Spleen (tissue), 11 donors: Measurements from ENCODE around the gene EVA1C. TPM values are rescaled to one million over a fixed set of nuclear protein-coding genes. Genes with fewer than 3 reads are reported as not detected.

Experiments
- DNase-seq: peaks from one replicate; pipeline ENCODE4 v3.0.0-alpha.2; 2020
- H3K27ac ChIP-seq, 8 donors: fragments of 200-600 bp; sonication (generic) in 7 of 8; 1 replicate in 4 of 8; 2 replicates in 4 of 8; pipeline versions ENCODE4 v1.5.0 to v1.8.0; 2016 to 2021; ENCODE audit warnings: inconsistent platforms in 4 of 8, mild to moderate bottlenecking in 4 of 8, moderate library complexity in 1 of 8
- H3K27me3 ChIP-seq, 7 donors: fragments of 200-600 bp; sonication (generic) in 6 of 7; replicated peaks in 1 of 7; 1 replicate in 4 of 7; 2 replicates in 3 of 7; pipeline versions ENCODE4 v1.5.0 to v1.8.0; 2016 to 2021; ENCODE audit warnings: inconsistent platforms in 3 of 7, mild to moderate bottlenecking in 1 of 7
- H3K36me3 ChIP-seq, 6 donors: fragments of 200-600 bp; sonication (generic) in 5 of 6; 1 replicate in 4 of 6; 2 replicates in 2 of 6; pipeline versions ENCODE4 v1.5.0 to v1.8.0; 2016 to 2021; ENCODE audit warnings: inconsistent platforms in 2 of 6
- H3K4me1 ChIP-seq, 6 donors: fragments of 200-600 bp; sonication (generic) in 5 of 6; 1 replicate in 3 of 6; 2 replicates in 3 of 6; pipeline versions ENCODE4 v1.5.0 to v1.8.0; 2016 to 2021; ENCODE audit warnings: inconsistent platforms in 3 of 6
- H3K4me3 ChIP-seq, 8 donors: fragments of 200-600 bp; sonication (generic) in 7 of 8; 1 replicate in 4 of 8; 2 replicates in 4 of 8; pipeline versions ENCODE4 v1.5.0 to v1.8.0; 2016 to 2021; ENCODE audit warnings: inconsistent platforms in 4 of 8, mild to moderate bottlenecking in 4 of 8, moderate library complexity in 2 of 8
- H3K9me3 ChIP-seq, 8 donors: fragments of 200-600 bp; sonication (generic) in 7 of 8; 1 replicate in 4 of 8; 2 replicates in 4 of 8; pipeline versions ENCODE4 v1.5.0 to v1.8.0; 2016 to 2021; ENCODE audit warnings: inconsistent platforms in 4 of 8
- POLR2A ChIP-seq, 3 donors: fragments of 450-650 bp; IDR thresholded peaks; one replicate each; pipeline ENCODE4 v1.5.1; 2017; ENCODE audit warnings: antibody characterized with exemption in 3 of 3, mild to moderate bottlenecking in 1 of 3
- POLR2AphosphoS5 ChIP-seq, 3 donors: sonication (generic); formaldehyde crosslinking; IDR thresholded peaks; one replicate each; pipeline ENCODE4 v1.5.1; 2017; ENCODE audit warnings: antibody characterized with exemption in 3 of 3
- WGBS, 5 donors: extraction: QIAGEN DNeasy Blood & Tissue Kit in 3 of 5; methylation state at CpG; one replicate each; pipeline versions ENCODE4 v1.1.5 to v1.1.7; 2013 to 2018; 5-methylcytosine and 5-hydroxymethylcytosine counted together
- intact Hi-C: fragments of 100-400 bp; cut with DNase I; formaldehyde crosslinking; loops from one replicate; pipeline ENCODE4 v1.15.0; 2023; ENCODE audit warnings: low total_unique reads
- polyA plus RNA-seq, 3 donors: library from polyadenylated mRNA; stranded (reverse); fragments of 200-250 nt; gene quantifications; one replicate each; pipeline ENCODE4 v1.2.1, GENCODE V29; 2013
- total RNA-seq, 7 donors: library from RNA; depleted of rRNA in 3 of 7; stranded (reverse); fragments of >200 nt in 3 of 7; fragmentation: NEBNext Ultra II Directional in 4 of 7; extraction: Animal tissue kit (Norgen Biotek cat#: 25700) in 4 of 7; gene quantifications; one replicate each; pipeline versions ENCODE4 v1.1.0 to v1.2.1, GENCODE V29; 2016 to 2021
- TF ChIP-seq, protein P1 (sequence below), 11 experiments: fragments of 200-600 bp in 7 of 11; fragments of 450-650 bp in 4 of 11; sonication (generic) in 4 of 11; IDR thresholded peaks in 8 of 11; conservative IDR thresholded peaks in 3 of 11; 1 replicate in 7 of 11; 2 replicates in 4 of 11; pipeline versions ENCODE4 v1.4.0 to v1.8.0; 2016 to 2021; ENCODE audit warnings: antibody characterized with exemption in 11 of 11, inconsistent platforms in 4 of 11, mild to moderate bottlenecking in 1 of 11
- donor health status: healthy with polysubstance abuse.
- donor health status: DM: no; HTN: no; CAD: no; lungs with moderate emphysema.
- donor health status: DM: no; HTN: no; CAD: no.
- donor health status: Bipolar disorder and iron deficiency.
- donor health status: healthy.
- donor health status: DM: no; HTN: no; CAD: no.
- donor health status: DM: yes; HTN: yes; CAD: no.

EVA1C gene
- total and polyA plus RNA-seq, 10 donors = 11.9 to 39.4 (median 25.4) TPM

DNA sequence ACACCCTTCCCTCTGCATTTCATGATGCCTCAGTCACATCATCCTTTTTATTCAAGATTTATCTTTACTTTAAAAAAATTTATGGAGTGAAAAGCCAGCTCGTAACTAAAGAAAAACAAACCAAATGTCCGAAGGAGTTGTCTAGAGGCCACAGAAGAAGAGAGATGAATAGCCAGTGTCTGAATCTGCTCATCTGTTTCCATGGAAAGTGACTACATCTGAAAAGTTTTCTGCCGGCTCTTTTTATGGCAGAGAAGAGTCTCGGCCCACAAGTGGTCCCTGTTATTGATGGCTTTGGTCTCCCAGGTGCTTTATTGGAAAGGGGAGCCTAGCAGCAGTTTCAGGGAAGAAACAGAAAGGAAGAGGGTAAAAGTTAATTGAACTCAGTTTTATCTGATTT is 5.6 kb downstream of the EVA1C start:
- intact Hi-C loops = no loop called here
- TF ChIP-seq, protein P1, sequence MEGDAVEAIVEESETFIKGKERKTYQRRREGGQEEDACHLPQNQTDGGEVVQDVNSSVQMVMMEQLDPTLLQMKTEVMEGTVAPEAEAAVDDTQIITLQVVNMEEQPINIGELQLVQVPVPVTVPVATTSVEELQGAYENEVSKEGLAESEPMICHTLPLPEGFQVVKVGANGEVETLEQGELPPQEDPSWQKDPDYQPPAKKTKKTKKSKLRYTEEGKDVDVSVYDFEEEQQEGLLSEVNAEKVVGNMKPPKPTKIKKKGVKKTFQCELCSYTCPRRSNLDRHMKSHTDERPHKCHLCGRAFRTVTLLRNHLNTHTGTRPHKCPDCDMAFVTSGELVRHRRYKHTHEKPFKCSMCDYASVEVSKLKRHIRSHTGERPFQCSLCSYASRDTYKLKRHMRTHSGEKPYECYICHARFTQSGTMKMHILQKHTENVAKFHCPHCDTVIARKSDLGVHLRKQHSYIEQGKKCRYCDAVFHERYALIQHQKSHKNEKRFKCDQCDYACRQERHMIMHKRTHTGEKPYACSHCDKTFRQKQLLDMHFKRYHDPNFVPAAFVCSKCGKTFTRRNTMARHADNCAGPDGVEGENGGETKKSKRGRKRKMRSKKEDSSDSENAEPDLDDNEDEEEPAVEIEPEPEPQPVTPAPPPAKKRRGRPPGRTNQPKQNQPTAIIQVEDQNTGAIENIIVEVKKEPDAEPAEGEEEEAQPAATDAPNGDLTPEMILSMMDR (IDR thresholded peaks at IDR 0.05 in 8 of 11, conservative IDR thresholded peaks at IDR 0.05 in 3 of 11) = no peak
- no peak for TF ChIP-seq POLR2AphosphoS5 (IDR thresholded peaks at IDR 0.05)
- TF ChIP-seq POLR2A (IDR thresholded peaks at IDR 0.05) = no peak
- 78 to 93% (median 85%) methylated on average over 4 of the region's 4 CpGs for WGBS, 5 donors

DNA sequence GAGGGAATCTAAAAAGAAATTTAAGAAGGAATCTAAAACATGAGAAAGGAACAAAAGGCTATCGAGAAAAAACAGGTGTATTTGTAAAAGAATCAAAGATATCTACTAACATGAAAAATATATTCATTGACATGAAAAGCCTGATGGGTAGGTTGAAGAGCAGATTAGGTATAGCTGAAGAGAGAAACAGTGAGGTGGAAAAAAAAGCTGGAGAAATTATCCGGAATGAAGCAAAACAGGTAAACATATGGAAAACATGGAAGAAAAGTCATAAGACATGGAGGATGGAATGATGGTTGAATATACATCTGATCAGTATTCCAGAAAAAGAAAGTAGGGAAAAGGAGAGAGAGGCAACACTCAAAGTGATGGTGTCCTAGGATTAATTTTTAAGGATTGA is 9.6 kb downstream of the EVA1C start:
- TF ChIP-seq, protein P1 (IDR thresholded peaks at IDR 0.05 in 8 of 11, conservative IDR thresholded peaks at IDR 0.05 in 3 of 11) = no peak
- no peak for TF ChIP-seq POLR2AphosphoS5 (IDR thresholded peaks at IDR 0.05)
- no peak for TF ChIP-seq POLR2A (IDR thresholded peaks at IDR 0.05)
- peaks cover 0 to 15% (median 10%) of the 10 kb centered on the region in 8 donors for H3K9me3 ChIP-seq
- DNase-seq = no peak
- no peak overlapping the region for H3K4me3 ChIP-seq
- intact Hi-C loops = no loop called here
- peaks cover 0 to 12% (median 0%) of the 10 kb centered on the region in 6 donors for H3K4me1 ChIP-seq
- no peaks in the 10 kb centered on the region for H3K27me3 ChIP-seq
- H3K27ac ChIP-seq = no peak overlapping the region
- WGBS, 5 donors = 92 to 100% (median 96%) methylated on average over 2 of the region's 2 CpGs
- H3K36me3 ChIP-seq = peaks cover 0 to 5% (median 0%) of the 10 kb centered on the region in 6 donors

More for the DNA sequence above, 5.6 kb downstream of the EVA1C start:
- DNase-seq = no peak
- H3K36me3 ChIP-seq = peaks cover 0 to 5% (median 0%) of the 10 kb centered on the region in 6 donors
- H3K9me3 ChIP-seq = peaks cover 0 to 15% (median 10%) of the 10 kb centered on the region in 8 donors
- peaks cover 0 to 6% (median 0%) of the 10 kb centered on the region in 7 donors for H3K27me3 ChIP-seq
- H3K4me1 ChIP-seq = peaks cover 7 to 42% (median 22%) of the 10 kb centered on the region in 6 donors
- H3K27ac ChIP-seq = no peak overlapping the region
- H3K4me3 ChIP-seq = no peak overlapping the region

DNA sequence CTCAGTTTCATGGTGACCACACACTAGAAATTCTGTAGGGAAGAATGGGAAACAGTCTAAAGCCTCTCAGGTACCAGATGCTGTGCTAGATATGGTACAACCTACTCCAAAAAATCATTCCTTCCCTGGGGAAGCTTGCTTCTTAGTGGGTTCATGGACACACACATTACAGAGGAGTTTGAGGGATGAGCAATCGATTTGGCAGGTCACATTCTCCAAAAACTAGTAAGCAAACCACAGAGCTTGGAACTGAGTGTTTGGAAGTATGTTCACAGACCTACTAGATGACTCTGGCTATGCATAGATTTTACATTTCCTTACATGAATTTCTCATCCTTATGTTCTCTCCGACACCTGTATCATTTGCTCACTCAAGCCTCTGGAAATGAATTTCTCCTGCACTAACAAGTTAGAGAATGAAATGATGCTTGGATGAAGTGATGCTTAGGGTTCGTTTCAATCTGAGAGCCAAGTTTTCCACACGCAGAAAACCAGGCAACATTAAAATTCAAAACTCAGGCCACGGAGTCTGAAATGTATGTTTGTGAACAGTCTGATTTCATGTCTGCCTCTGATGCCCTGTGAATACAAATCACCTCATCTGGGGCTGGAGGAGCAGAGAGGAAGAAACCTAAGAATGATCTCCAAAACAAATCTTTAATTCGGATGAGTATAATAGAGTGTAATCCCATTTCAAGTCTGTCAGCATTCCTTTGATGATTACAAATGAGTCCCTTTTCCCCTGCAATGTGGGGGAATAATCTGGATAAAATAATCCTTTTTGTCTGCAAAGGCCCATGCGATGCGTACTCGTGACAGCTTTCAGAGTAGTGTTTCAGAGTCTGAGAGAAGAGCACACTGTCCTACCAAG is 11.0 kb downstream of the EVA1C start:
- intact Hi-C loops = no loop called here
- WGBS, 5 donors = 84 to 93% (median 87%) methylated on average over 9 of the region's 9 CpGs

More for the DNA sequence above, 11.0 kb downstream of the EVA1C start:
- no peaks in the 10 kb centered on the region for H3K27me3 ChIP-seq
- TF ChIP-seq POLR2A (IDR thresholded peaks at IDR 0.05) (no peak), POLR2AphosphoS5 (IDR thresholded peaks at IDR 0.05) (no peak)
- TF ChIP-seq, protein P1 (IDR thresholded peaks at IDR 0.05 in 8 of 11, conservative IDR thresholded peaks at IDR 0.05 in 3 of 11) = no peak
- peaks cover 0 to 1% (median 0%) of the 10 kb centered on the region in 6 donors for H3K36me3 ChIP-seq
- H3K4me1 ChIP-seq = peaks cover 0 to 17% (median 0%) of the 10 kb centered on the region in 6 donors
- no peak overlapping the region for H3K27ac ChIP-seq
- DNase-seq = no peak
- peaks cover 0 to 15% (median 10%) of the 10 kb centered on the region in 8 donors for H3K9me3 ChIP-seq
- H3K4me3 ChIP-seq = no peak overlapping the region
